GM18507 (cell line): Measurements from ENCODE around the gene OLFML2B.
A peak's percentile ranks its signal among the peaks of the same experiment; 100 is the strongest.

Experiments used
- DNase-seq: peaks from one replicate; pipeline ENCODE4 v3.0.0; 2011; ENCODE audit warnings: low read depth; ENCODE audit not compliant: insufficient read length; ENCODE audit errors: extremely low spot score
- FAIRE-seq: peaks from 2 replicates; lab custom pipeline; 2011; peaks lifted over from hg19 to GRCh38; lab: Jason Lieb, UNC

The OLFML2B gene

GRCh38 chr1:161985301-161985822 lies 38.3 kb downstream of the OLFML2B start:
- FAIRE-seq (no peak), DNase-seq (no peak)

DNA sequence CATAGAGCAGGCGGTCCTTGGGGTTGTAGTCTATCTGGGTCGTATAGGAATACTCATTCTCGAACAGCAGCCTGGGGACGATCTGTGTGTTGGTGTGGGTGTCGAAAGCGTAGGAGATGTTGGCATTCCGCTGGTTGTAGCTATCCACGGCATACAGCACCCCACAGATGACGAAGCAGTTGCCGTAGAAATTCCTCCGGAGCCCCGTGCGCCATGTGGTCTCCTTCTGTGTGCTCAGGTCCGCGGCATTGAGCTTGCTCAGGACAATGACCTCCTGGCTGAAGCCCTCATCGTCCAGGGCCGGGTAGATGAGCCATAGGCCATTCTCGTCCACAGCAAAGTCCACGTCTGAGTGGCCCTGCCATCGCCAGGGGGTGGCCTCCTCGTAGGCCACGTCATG lies 39.9 kb downstream of the OLFML2B start:
- no peak for FAIRE-seq

GRCh38 chr1:161982917-161983316 lies 40.8 kb downstream of the OLFML2B start:
- no peak for DNase-seq
- FAIRE-seq = no peak

More for the DNA sequence above, 39.9 kb downstream of the OLFML2B start:
- no peak for DNase-seq

DNA sequence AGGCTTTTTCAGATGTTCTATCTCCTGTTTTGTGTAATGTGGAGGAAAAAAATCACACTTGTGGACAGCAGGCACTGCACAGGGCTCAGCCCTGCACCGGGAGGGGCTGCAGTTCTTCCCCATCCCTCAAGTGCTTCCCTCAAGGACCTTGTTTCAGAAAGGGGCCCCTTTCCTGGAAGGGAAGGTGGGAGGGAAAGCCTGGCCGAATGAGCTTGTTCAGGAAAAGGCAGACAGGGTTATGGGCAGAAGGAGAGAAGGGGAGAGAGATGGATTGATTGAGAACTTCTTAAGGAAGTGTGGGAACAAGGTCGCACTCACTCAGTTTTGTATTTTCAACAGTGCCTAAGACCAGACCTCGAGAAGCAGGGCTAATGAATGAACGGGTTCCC lies 41.2 kb downstream of the OLFML2B start:
- DNase-seq (no peak), FAIRE-seq (no peak)

- DNase-seq (no peak), FAIRE-seq (no peak)
These were observed 41.7 kb downstream of the OLFML2B start for GRCh38 chr1:161981735-161982506.

DNA sequence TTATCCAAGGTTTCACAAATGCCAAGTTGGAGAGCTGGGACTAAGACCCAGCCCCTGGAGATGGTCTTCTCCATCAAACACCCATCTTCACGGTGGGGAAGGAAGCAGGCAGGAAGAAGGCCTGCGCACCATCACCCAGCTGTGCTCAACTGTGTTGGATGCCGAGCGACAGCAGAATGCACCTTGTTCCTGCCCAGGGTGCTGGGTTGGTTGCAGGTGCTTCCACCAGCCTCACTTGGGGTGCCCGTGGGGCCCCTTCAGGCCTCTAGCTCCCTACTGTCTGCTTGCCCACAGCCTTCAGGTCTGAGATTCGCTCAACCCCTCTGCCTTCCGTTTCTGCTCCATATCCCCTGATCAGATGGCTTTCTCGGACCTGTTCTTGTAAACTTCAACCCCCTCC lies 42.5 kb downstream of the OLFML2B start:
- FAIRE-seq = no peak
- DNase-seq = no peak

GRCh38 chr1:161978011-161978790 lies 45.5 kb downstream of the OLFML2B start:
- FAIRE-seq (no peak), DNase-seq (no peak)

- no peak for FAIRE-seq
- no peak for DNase-seq
These were observed 49.5 kb downstream of the OLFML2B start for GRCh38 chr1:161973924-161974845.

GRCh38 chr1:161972828-161973227 lies 50.8 kb downstream of the OLFML2B start:
- DNase-seq (no peak), FAIRE-seq (no peak)

DNA sequence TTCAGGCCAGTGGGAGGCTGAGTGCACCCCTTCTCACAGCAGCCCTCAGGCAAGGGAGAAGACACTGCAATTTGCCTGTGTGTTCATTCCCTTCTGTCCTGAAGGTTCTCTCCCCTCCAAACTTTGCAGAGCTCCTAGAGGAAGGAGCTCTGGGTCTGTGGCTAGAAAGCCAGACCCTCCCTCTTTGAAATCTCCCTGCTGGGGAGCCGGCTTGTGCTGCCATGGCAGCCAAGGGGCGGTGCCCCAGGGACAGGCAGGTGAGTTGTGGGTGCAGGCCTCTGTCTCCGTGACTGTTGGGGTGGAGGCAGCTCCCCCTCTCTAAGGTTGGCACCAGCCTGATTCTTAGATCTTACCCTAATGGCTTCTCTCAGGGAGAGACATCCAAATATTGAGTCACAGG lies 53.0 kb downstream of the OLFML2B start:
- FAIRE-seq (no peak), DNase-seq (no peak)

GRCh38 chr1:161970036-161970435 lies 53.6 kb downstream of the OLFML2B start:
- FAIRE-seq (no peak), DNase-seq (no peak)

DNA sequence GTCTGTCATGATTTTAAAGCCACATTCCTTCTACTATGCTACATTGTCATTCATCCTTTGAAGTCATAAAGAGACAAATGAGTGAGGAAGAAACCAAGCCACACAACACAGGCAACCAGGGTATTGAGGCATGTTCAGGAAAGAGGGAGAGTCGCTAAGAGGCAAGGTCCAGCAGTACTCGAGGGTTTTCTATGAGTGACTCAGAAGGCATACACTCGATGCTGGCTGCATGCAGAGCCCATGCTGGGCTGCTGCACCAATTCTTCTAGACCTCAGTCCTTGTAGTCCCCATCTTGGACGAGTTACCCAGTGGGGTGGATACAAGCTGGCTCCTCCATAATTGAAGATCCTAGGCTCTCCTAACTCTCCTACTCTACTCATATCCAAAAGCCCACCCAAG lies 57.6 kb downstream of the OLFML2B start:
- FAIRE-seq = no peak

DNA sequence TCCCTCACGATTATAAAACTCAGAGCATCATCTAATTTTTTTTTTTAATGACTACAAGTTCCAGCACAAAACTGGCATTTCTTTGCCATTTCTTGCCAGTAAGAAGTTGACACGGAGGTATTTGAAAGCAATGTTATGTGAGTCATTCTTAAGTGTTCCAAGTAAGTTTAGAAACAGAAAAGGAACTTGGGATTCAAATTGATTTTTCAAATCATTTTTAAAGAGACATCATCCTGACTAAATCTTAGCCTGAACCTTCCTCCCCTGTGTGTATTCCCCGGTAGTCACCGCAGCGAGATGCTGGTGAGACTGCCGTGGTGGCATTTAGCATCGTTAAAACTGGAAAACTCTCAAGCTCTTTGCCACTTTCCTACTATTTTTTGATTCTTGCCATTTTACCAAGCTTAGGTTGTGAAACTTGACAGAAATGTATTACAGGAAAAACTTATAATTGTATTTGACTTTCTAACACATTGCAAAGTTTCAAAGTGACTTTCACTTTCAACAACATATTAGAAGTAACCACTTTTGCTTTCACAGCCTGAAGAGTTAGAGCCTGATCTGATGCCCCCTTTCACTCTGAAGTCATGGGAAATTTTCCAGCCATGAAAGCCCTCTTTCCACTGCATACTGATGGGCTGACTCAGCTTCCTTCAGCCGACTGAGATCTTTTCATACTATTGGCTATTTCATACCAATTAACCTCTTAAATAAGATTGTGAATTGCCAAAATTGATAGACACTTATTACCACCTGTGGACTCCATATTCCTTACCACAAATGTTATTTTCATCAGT lies 61.4 kb downstream of the OLFML2B start:
- peak; percentile 36 for DNase-seq
- peak; percentile 84 for FAIRE-seq

More for the DNA sequence above, 57.6 kb downstream of the OLFML2B start:
- DNase-seq = no peak

GRCh38 chr1:161958425-161958824 lies 65.2 kb downstream of the OLFML2B start:
- FAIRE-seq = no peak
- DNase-seq = no peak

- FAIRE-seq (no peak), DNase-seq (no peak)
These were observed 66.7 kb downstream of the OLFML2B start for GRCh38 chr1:161956930-161957329.

DNA sequence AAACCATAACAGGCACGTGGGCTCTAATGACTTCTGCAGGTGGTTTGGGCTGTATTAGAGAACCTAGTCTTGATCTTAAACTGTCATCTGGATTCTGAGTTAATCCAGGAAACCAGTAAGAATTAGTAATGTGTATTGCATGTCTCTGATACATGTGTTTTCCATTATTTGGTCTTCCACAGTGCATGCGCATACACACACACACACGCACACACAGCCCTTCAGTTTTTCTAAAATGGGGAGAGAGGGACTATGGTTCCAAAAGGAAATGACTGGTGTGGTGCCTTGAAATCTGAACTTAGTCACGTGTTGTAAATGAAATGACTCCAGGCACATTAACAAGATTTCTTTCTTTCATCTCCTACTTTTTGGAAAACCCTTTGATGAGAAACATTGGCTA lies 67.6 kb downstream of the OLFML2B start:
- DNase-seq = no peak
- no peak for FAIRE-seq

DNA sequence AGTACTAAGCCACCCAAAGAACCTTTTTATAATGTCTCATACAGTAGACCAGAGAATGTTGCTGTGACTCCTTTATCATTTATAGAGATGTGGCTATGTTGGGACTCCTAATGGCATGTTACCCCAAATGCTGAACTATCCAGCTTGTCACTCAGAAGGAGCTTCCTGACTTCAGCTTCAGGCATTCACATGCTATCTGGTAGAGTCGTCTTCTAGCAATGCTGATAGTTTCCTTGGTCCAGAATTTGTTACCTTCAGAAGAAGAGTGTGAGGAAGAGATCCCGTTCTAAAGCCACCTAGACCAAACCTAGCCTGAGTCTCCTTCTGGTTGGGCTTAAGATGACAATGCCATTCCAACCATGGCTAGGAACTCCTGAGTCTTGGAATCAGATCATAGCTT lies 68.1 kb downstream of the OLFML2B start:
- DNase-seq (no peak), FAIRE-seq (no peak)

DNA sequence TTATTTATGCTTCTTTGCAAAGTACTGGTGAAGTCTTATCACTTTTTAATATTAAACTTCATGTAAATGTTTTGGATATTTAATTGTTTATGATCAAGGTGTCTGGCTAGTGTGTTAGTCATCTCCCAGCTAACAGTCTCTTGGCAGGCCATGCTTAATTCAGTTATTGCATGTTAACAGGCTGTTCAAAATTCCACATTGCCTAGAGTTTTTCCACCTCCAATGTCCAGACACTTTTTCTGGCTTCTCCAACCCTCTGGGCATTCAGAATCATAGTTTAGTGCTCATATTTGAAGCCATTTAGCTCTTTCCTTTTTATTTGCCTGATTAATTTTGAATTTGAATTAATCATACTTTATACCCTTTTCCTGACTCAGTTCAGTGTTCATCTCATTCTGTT lies 69.2 kb downstream of the OLFML2B start:
- DNase-seq = no peak
- FAIRE-seq = no peak

GRCh38 chr1:161954050-161954449 lies 69.6 kb downstream of the OLFML2B start:
- DNase-seq = no peak
- no peak for FAIRE-seq
